ENCODE data around the gene CTAG1B.
"Not testable (repeated sequence)": the region's sequence is repeated elsewhere in the genome, so short reads cannot be mapped to it uniquely, and the experiment has no call there.

Gene CTAG1B

GRCh38 chrX:154582994-154583393, 36.1 kb downstream of the CTAG1B start:
- DNase-seq = not testable (repeated sequence)

- DNase-seq = not testable (repeated sequence)
Observed at GRCh38 chrX:154575076-154575475, 44.0 kb downstream of the CTAG1B start.

GRCh38 chrX:154573061-154573460, 46.0 kb downstream of the CTAG1B start:
- DNase-seq = not testable (repeated sequence)

DNA sequence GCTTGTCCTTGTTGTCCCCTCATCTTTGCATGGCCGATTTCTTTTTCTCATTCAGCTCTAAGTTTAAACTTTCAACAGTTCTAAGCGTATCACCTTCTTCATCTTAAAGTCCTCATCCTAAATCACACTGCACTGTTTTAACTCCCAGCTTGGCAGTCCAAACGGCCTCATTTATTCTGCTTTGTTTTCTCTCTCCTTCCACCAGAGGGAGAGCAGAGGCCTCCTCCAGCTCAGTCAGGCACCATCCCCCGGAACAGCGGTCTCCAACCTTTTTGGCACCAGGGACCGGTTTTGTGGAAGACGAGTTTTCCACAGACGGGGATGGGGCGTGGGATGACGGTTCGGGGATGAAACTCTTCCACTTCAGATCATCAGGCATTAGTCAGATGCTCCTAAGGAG, 48.7 kb downstream of the CTAG1B start:
- DNase-seq = not testable (repeated sequence)

Measured in NCI-H446 (cell line).